Neural progenitor cell (in vitro differentiated cells): ENCODE results near the gene TAS2R9.

Experiments used
- EZH2 ChIP-seq: fragments of 200-600 bp; sonication (generic); IDR thresholded peaks from 2 replicates; pipeline ENCODE4 v1.6.1; 2017; ENCODE audit warnings: antibody characterized with exemption, mild to moderate bottlenecking, moderate library complexity
- TF ChIP-seq, protein P1 (sequence below): fragments of 200-600 bp; sonication (generic); IDR thresholded peaks from 2 replicates; pipeline ENCODE4 v1.5.1; 2017; ENCODE audit warnings: antibody characterized with exemption, mild to moderate bottlenecking

DNA sequence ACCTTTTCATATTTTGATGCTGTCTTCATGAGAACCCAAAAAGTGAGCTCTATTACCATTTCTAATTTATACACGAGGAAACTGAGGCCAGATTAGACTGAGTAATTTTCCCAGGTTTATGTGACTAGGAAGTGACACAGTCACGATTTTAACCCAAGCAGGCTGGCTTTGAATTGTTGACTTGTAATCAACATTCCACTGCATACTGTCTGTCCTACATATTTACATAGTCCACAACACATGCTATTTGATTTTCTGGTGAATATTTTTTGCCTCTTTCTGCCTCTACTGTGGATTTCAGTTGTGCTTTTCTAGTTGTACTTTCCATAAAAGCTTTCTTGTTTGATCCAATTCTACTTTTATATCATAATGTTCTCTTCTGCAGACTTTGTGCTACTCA, 15.7 kb downstream of the TAS2R9 start:
- TF ChIP-seq, protein P1, sequence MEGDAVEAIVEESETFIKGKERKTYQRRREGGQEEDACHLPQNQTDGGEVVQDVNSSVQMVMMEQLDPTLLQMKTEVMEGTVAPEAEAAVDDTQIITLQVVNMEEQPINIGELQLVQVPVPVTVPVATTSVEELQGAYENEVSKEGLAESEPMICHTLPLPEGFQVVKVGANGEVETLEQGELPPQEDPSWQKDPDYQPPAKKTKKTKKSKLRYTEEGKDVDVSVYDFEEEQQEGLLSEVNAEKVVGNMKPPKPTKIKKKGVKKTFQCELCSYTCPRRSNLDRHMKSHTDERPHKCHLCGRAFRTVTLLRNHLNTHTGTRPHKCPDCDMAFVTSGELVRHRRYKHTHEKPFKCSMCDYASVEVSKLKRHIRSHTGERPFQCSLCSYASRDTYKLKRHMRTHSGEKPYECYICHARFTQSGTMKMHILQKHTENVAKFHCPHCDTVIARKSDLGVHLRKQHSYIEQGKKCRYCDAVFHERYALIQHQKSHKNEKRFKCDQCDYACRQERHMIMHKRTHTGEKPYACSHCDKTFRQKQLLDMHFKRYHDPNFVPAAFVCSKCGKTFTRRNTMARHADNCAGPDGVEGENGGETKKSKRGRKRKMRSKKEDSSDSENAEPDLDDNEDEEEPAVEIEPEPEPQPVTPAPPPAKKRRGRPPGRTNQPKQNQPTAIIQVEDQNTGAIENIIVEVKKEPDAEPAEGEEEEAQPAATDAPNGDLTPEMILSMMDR: no peak
- no peak for TF ChIP-seq EZH2
